K562 (cell line): Measurements from ENCODE around the gene ORC4. TPM values are rescaled to one million over a fixed set of nuclear protein-coding genes. Genes with fewer than 3 reads are reported as not detected.
A peak's percentile ranks its signal among the peaks of the same experiment; 100 is the strongest.

ENCODE experiments used
- ATAC-seq: fragments of 200-7000 bp; cut with Tn5 transposase; 3 replicates; pipeline ENCODE4 v1.9.1; 2020; ENCODE audit warnings: moderate library complexity
- BruUV-seq: library from RNA; stranded (reverse); fragments of 400-500 nt; replicated peaks from 2 replicates; lab custom pipeline; 2021; lab: Mats Ljungman, UMichigan
- CTCF ChIA-PET: fragments of 300-600 bp; formaldehyde crosslinking; extraction: SDS; loops from one replicate; lab custom pipeline; 2021; ENCODE audit warnings: low intra/inter-chr PET ratio; lab: Yijun Ruan, JAX
- POLR2A ChIA-PET: fragments of 300-600, 350-650 bp; sonication (Branson Sonifier 250); formaldehyde crosslinking; extraction: SDS; loops from one replicate; lab custom pipeline; 2021; ENCODE audit warnings: antibody characterized with exemption, inconsistent platforms; lab: Yijun Ruan, JAX
- DNase-seq, 4 experiments: peaks; one replicate each; pipeline versions ENCODE4 v3.0.0 to v3.0.0-alpha.2; 2011 to 2018; ENCODE audit warnings: low spot score in 3 of 4, mixed read lengths in 3 of 4; ENCODE audit errors: extremely low read depth in 1 of 4
- FAIRE-seq: peaks from 2 replicates; lab custom pipeline; 2011; peaks lifted over from hg19 to GRCh38; lab: Jason Lieb, UNC
- H2AFZ ChIP-seq: 2 replicates; pipeline ENCODE4 v1.6.0; 2011; ENCODE audit warnings: low read depth, low read length, control low read depth, inconsistent platforms
- H3K27ac ChIP-seq: fragments of 200-600 bp; 3 replicates; pipeline ENCODE4 v1.8.0; 2011; ENCODE audit warnings: low read depth, mild to moderate bottlenecking, control low read depth, inconsistent platforms, low read length, moderate library complexity, mixed read lengths; ENCODE audit errors: extremely low read depth
- H3K27me3 ChIP-seq, 2 experiments: fragments of 300-600 bp in 1 of 2; 2 replicates in 1 of 2; 3 replicates in 1 of 2; pipeline versions ENCODE4 v1.6.0 to v1.8.0; 2011; ENCODE audit warnings: inconsistent platforms in 2 of 2, low read length in 2 of 2, mild to moderate bottlenecking in 1 of 2, mixed read lengths in 1 of 2, moderate library complexity in 1 of 2; ENCODE audit not compliant: control insufficient read depth in 2 of 2, insufficient read depth in 2 of 2
- H3K36me3 ChIP-seq: fragments of 300-600 bp; 3 replicates; pipeline ENCODE4 v1.8.0; 2011; ENCODE audit warnings: mild to moderate bottlenecking, low read length, inconsistent platforms; ENCODE audit not compliant: control insufficient read depth, insufficient read depth
- H3K4me1 ChIP-seq, 2 experiments: fragments of 200-600 bp in 1 of 2; replicated peaks in 1 of 2; 2 replicates in 1 of 2; 3 replicates in 1 of 2; pipeline versions ENCODE4 v1.5.1 to v1.8.0; 2011; ENCODE audit warnings: inconsistent platforms in 2 of 2, low read length in 2 of 2, mild to moderate bottlenecking in 1 of 2, mixed read lengths in 1 of 2, moderate library complexity in 1 of 2; ENCODE audit not compliant: control insufficient read depth in 2 of 2, insufficient read depth in 2 of 2
- H3K4me2 ChIP-seq: 2 replicates; pipeline ENCODE4 v1.6.1; 2011; ENCODE audit warnings: low read length, control low read depth, inconsistent platforms, mixed read lengths; ENCODE audit not compliant: insufficient read depth
- H3K4me3 ChIP-seq: fragments of 200-600 bp; sonication (generic), shearing (Covaris generic); 2 replicates; pipeline ENCODE4 v1.5.1; 2016; ENCODE audit warnings: control low read depth, inconsistent platforms
- H3K79me2 ChIP-seq: fragments of 200-600 bp; 3 replicates; pipeline ENCODE4 v1.8.0; 2011; ENCODE audit warnings: low read length, inconsistent platforms; ENCODE audit not compliant: control insufficient read depth, insufficient read depth
- H3K9ac ChIP-seq, 2 experiments: 2 replicates each; pipeline versions ENCODE4 v1.6.0 to v1.6.1; 2011; ENCODE audit warnings: low read depth in 2 of 2, low read length in 2 of 2, control low read depth in 1 of 2, inconsistent platforms in 1 of 2, mild to moderate bottlenecking in 1 of 2, mixed read lengths in 1 of 2; ENCODE audit not compliant: insufficient read depth in 1 of 2
- H3K9me1 ChIP-seq: one replicate; pipeline ENCODE4 v1.6.0; 2011; ENCODE audit warnings: inconsistent platforms, mild to moderate bottlenecking, low read length, moderate library complexity; ENCODE audit not compliant: control insufficient read depth, insufficient read depth
- H3K9me3 ChIP-seq: replicated peaks from 2 replicates; pipeline ENCODE4 v1.5.1; 2011; ENCODE audit warnings: low read depth, low read length, inconsistent platforms; ENCODE audit not compliant: control insufficient read depth, insufficient read depth
- H4K20me1 ChIP-seq: replicated peaks from 2 replicates; pipeline ENCODE4 v1.6.1; 2011; ENCODE audit warnings: low read length, inconsistent platforms, mixed read lengths; ENCODE audit not compliant: control insufficient read depth, insufficient read depth
- BRD4 ChIP-seq: fragments of 200-600 bp; sonication (generic); IDR thresholded peaks from 2 replicates; pipeline ENCODE4 v1.6.1; 2017; ENCODE audit warnings: inconsistent platforms
- in situ Hi-C: fragments of 300-500 bp; cut with MboI; formaldehyde crosslinking; loops from 4 replicates; pipeline ENCODE4 v1.15.0; 2018; ENCODE audit warnings: inconsistent platforms, mixed read lengths
- intact Hi-C: fragments of 100-400 bp; cut with micrococcal nuclease; formaldehyde crosslinking; loops from 2 replicates; pipeline ENCODE4 v1.14.2; 2022
- polyA plus RNA-seq, 8 experiments: library from polyadenylated mRNA; depleted of rRNA in 4 of 8; stranded (reverse) in 5 of 8; unstranded in 3 of 8; fragments of >200 nt; fragmentation: Nextera tagmentation in 2 of 8; fragmentation: Illumina TruSeq in 1 of 8; extraction: Ambion mirVana in 2 of 8; extraction: Trizol in 1 of 8; gene quantifications; 2 replicates each; pipeline versions ENCODE4 v1.2.1 to v1.2.3, GENCODE V29; 2011 to 2014; ENCODE audit warnings: inconsistent platforms in 1 of 8, missing spikeins in 1 of 8
- total RNA-seq, 7 experiments: library from RNA; depleted of rRNA in 6 of 7; stranded (reverse); fragments of >200 nt in 6 of 7; fragmentation: Illumina TruSeq in 2 of 7; extraction: Trizol in 2 of 7; gene quantifications; 2 replicates each; pipeline versions ENCODE4 v1.2.1 to v1.2.3, GENCODE V29; 2011 to 2021; ENCODE audit warnings: low replicate concordance in 1 of 7
- TF ChIP-seq, protein P1 (sequence below), 2 experiments: IDR thresholded peaks in 1 of 2; conservative IDR thresholded peaks in 1 of 2; 2 replicates each; pipeline ENCODE4 v1.6.1; 2016; ENCODE audit warnings: low read depth in 2 of 2, mild to moderate bottlenecking in 1 of 2, missing compliant biosample characterization in 1 of 2, missing genetic modification characterization in 1 of 2, moderate library complexity in 1 of 2

Gene ORC4
- total and polyA plus RNA-seq, 9 of the 15 experiments (the other 6 are each of a cell fraction or from before 2014, with no cell fraction given) = 58.6 to 100 (median 70.5) TPM

- Histone ChIP-seq H3K4me1 (peaks cover 0 to 6% of the 10 kb centered on the region in 2 experiments; a peak in 2 of 5 replicates), H3K36me3 (peaks cover 3% of the 10 kb centered on the region; the same call in 1 of the 3 replicates), H2AFZ (no peak overlapping the region), H3K4me3 (no peak overlapping the region), H3K27me3 (no peaks in the 10 kb centered on the region), H3K9ac (no peak overlapping the region), H3K9me1 (no peaks in the 10 kb centered on the region), H3K27ac (no peak overlapping the region; the same call in 2 of the 3 replicates), H4K20me1 (no peaks in the 10 kb centered on the region), H3K9me3 (no peaks in the 10 kb centered on the region), H3K4me2 (no peak overlapping the region; the same call in 1 of the 2 replicates), H3K79me2 (peaks cover 66% of the 10 kb centered on the region)
- in situ Hi-C loops = no loop called here
- FAIRE-seq (peak; percentile 11), DNase-seq (no peak), ATAC-seq (no peak)
- TF ChIP-seq BRD4 = no peak
- TF ChIP-seq, protein P1, sequence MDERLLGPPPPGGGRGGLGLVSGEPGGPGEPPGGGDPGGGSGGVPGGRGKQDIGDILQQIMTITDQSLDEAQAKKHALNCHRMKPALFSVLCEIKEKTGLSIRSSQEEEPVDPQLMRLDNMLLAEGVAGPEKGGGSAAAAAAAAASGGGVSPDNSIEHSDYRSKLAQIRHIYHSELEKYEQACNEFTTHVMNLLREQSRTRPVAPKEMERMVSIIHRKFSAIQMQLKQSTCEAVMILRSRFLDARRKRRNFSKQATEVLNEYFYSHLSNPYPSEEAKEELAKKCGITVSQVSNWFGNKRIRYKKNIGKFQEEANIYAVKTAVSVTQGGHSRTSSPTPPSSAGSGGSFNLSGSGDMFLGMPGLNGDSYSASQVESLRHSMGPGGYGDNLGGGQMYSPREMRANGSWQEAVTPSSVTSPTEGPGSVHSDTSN (CRISPR knock-in tag; IDR thresholded peaks at IDR 0.05; ENCODE audit: low read depth) = no peak
- TF ChIP-seq, protein P1 (tag; conservative IDR thresholded peaks at IDR 0.05; ENCODE audit: low read depth) = 0 out of 2 replicates have a peak, but pooled peaks have one; percentile 16
- ChIA-PET POLR2A (no interaction called here), CTCF (no interaction called here)
- intact Hi-C loops = loop anchor here (5.0 kb wide), 1 partner anchor 182 kb away; no protein-coding TSS in a partner anchor
- BruUV-seq = no TSS peak
Measured at GRCh38 chr2:148023861-148024260, 3.3 kb upstream of the ORC4 start.
